ENCODE data around the gene GUCY1A1. TPM values are rescaled to one million over a fixed set of nuclear protein-coding genes. Genes with fewer than 3 reads are reported as not detected.

GUCY1A1 gene
- total and polyA plus RNA-seq, 2 of the 4 experiments (the other 2 are of a cell fraction): 0.19 to 0.54 TPM

- H3K4me2 ChIP-seq (ENCODE audit: low read depth, low read length): no peak overlapping the region
- ChIA-PET POLR2A (ENCODE audit: unreplicated experiment) (no interaction called here), CTCF (no interaction called here)
- H2BK20ac ChIP-seq (ENCODE audit: low read depth, low read length): no peak overlapping the region
- in situ Hi-C loops (cut with MboI; ENCODE audit: low sequenced_read_pairs): no loop called here
- H4K91ac ChIP-seq (ENCODE audit: insufficient read depth, low read depth, low read length): no peak overlapping the region
- no peaks in the 10 kb centered on the region for H3K4me1 ChIP-seq (ENCODE audit: control insufficient read depth, insufficient read depth, low read length)
- H4K5ac ChIP-seq (ENCODE audit: low read depth, low read length): no peak overlapping the region
- no peaks in the 10 kb centered on the region for H4K20me1 ChIP-seq (ENCODE audit: insufficient read depth, low read length)
- no peak overlapping the region for H3K56ac ChIP-seq (ENCODE audit: extremely low read depth, insufficient read depth, low read length)
- DNase-seq: no peak
- no peak overlapping the region for H3K27ac ChIP-seq (ENCODE audit: insufficient read depth, low read length)
- no peak overlapping the region for H4K8ac ChIP-seq (ENCODE audit: low read depth in 2 of 2, low read length in 2 of 2)
- peaks cover 4% of the 10 kb centered on the region; the same call in 1 of the 2 replicates for H3K27me3 ChIP-seq (ENCODE audit: control insufficient read depth, insufficient read depth, low read length)
- no peak overlapping the region for H2AK9ac ChIP-seq (replicated peaks; ENCODE audit: low read depth, low read length, poor library complexity)
- no peaks in the 10 kb centered on the region for H3K9me1 ChIP-seq (ENCODE audit: insufficient read depth, low read length)
- H3K4ac ChIP-seq (ENCODE audit: low read depth, low read length): no peak overlapping the region
- no peak overlapping the region for H2AFZ ChIP-seq (replicated peaks; ENCODE audit: low read length, poor library complexity)
- intact Hi-C loops (cut with micrococcal nuclease): no loop called here
- dilution Hi-C loops (cut with HindIII; ENCODE audit: low sequenced_read_pairs, unreplicated experiment): no loop called here
- no peak overlapping the region for H3K18ac ChIP-seq (ENCODE audit: low read depth, low read length)
- no peak for ATAC-seq (ENCODE audit: low read depth)
- no peaks in the 10 kb centered on the region for H3K36me3 ChIP-seq (ENCODE audit: control insufficient read depth, insufficient read depth, low read length)
- H3K9me3 ChIP-seq (ENCODE audit: control insufficient read depth, insufficient read depth, low read length): peaks cover 9% of the 10 kb centered on the region
- H2BK15ac ChIP-seq (ENCODE audit: low read depth, low read length): no peak overlapping the region
- H2BK5ac ChIP-seq (ENCODE audit: low read depth, low read length, poor library complexity, severe bottlenecking): no peak overlapping the region
- no TSS peak for BruUV-seq (replicated peaks)
- no peak overlapping the region for H3K9ac ChIP-seq (ENCODE audit: low read depth, low read length)
- no peak overlapping the region for H2AK5ac ChIP-seq (ENCODE audit: low read depth, low read length)
- no peak overlapping the region for H3K4me3 ChIP-seq (ENCODE audit: insufficient read depth, low read depth, low read length)
- TF ChIP-seq POLR2A (IDR thresholded peaks at IDR 0.05; ENCODE audit: low read depth, low read length) (no peak), CEBPB (IDR thresholded peaks at IDR 0.05; ENCODE audit: low read depth, low read length) (no peak), NFE2L2 (IDR thresholded peaks at IDR 0.05; ENCODE audit: low read depth, low read length) (no peak), ELK1 (IDR thresholded peaks at IDR 0.05; ENCODE audit: borderline replicate concordance, low read depth, low read length) (no peak), CHD1 (IDR thresholded peaks at IDR 0.05; ENCODE audit: low read depth, low read length) (no peak), FOS (IDR thresholded peaks at IDR 0.05; ENCODE audit: low read depth, low read length) (no peak), USF2 (IDR thresholded peaks at IDR 0.05; ENCODE audit: low read depth, low read length) (no peak)
- no CpG with 5 or more reads among the region's 2 CpGs for WGBS, 2 experiments (ENCODE audit: extremely low coverage in 2 of 2, insufficient read length in 1 of 2)
- H3K14ac ChIP-seq (replicated peaks; ENCODE audit: low read depth, low read length): no peak overlapping the region
- no peak overlapping the region for H3K23ac ChIP-seq (ENCODE audit: low read depth, low read length)
- H2BK120ac ChIP-seq (ENCODE audit: low read depth, low read length): no peak overlapping the region
- H3K79me1 ChIP-seq (ENCODE audit: low read depth in 1 of 2, low read length in 2 of 2): no peaks in the 10 kb centered on the region
Observed at GRCh38 chr4:155694100-155694785, 27.6 kb downstream of the GUCY1A1 start.
